IPS DF 6.9 (cell line): ENCODE measurements around the gene TSPAN18.

Experiments used
- DNase-seq: peaks from one replicate; pipeline ENCODE4 v3.0.0-alpha.2; 2013; ENCODE audit warnings: low read depth, low spot score
- H3K27ac ChIP-seq: one replicate; pipeline ENCODE4 v1.5.1; 2013; ENCODE audit warnings: low read length, control low read depth
- H3K27me3 ChIP-seq: 2 replicates; pipeline ENCODE4 v1.6.1; 2013; ENCODE audit warnings: mild to moderate bottlenecking, low read length; ENCODE audit not compliant: control insufficient read depth, insufficient read depth
- H3K36me3 ChIP-seq: 2 replicates; pipeline ENCODE4 v1.6.1; 2013; ENCODE audit warnings: low read length; ENCODE audit not compliant: control insufficient read depth, insufficient read depth
- H3K4me1 ChIP-seq: 2 replicates; pipeline ENCODE4 v1.6.1; 2013; ENCODE audit warnings: low read length; ENCODE audit not compliant: control insufficient read depth, insufficient read depth
- H3K4me3 ChIP-seq: 2 replicates; pipeline ENCODE4 v1.5.1; 2013; ENCODE audit warnings: mild to moderate bottlenecking, low read length
- H3K9me3 ChIP-seq: 2 replicates; pipeline ENCODE4 v1.6.1; 2013; ENCODE audit warnings: low read length, inconsistent platforms; ENCODE audit not compliant: control insufficient read depth, insufficient read depth
- WGBS: extraction: QIAGEN DNeasy Blood & Tissue Kit; methylation state at CpG from one replicate; pipeline ENCODE4 v1.1.7; 2013; ENCODE audit warnings: mixed read lengths, missing lambda C conversion rate; ENCODE audit not compliant: insufficient read length, insufficient coverage; 5-methylcytosine and 5-hydroxymethylcytosine counted together

TSPAN18 gene

GRCh38 chr11:44759743-44760476 is 33.1 kb downstream of the TSPAN18 start:
- no peak for DNase-seq
- WGBS: no CpG with 5 or more reads among the region's 3 CpGs

DNA sequence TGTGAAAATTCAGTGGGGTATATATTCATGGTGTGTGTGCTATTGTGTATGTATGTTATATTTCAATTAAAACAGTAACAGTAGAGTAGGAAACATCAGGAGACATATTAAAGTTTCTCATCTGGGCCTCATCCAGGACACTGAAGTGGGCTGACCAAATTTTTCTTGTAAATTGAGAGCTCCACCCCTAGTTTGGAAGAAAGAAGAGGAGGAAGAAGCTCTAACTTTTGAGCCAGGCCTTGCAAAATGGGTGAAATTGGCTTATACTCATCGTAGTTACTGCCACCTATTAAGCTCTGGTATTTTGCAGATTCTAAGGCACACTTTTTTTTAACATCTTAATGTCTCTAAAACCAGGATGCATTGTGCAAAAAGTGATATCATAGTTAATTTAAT is 33.7 kb downstream of the TSPAN18 start:
- H3K36me3 ChIP-seq: no peaks in the 10 kb centered on the region
- peaks cover 5% of the 10 kb centered on the region for H3K4me1 ChIP-seq
- no peak overlapping the region for H3K4me3 ChIP-seq
- H3K27ac ChIP-seq: no peak overlapping the region
- no peaks in the 10 kb centered on the region for H3K9me3 ChIP-seq
- no peak for DNase-seq
- peaks cover 1% of the 10 kb centered on the region; the same call in 1 of the 2 replicates for H3K27me3 ChIP-seq
- WGBS: no CpG with 5 or more reads among the region's 1 CpG

More at GRCh38 chr11:44759743-44760476, 33.1 kb downstream of the TSPAN18 start:
- Histone ChIP-seq H3K27ac (no peak overlapping the region), H3K36me3 (no peaks in the 10 kb centered on the region), H3K4me1 (peaks cover 11% of the 10 kb centered on the region), H3K9me3 (no peaks in the 10 kb centered on the region), H3K27me3 (peaks cover 1% of the 10 kb centered on the region; the same call in 1 of the 2 replicates), H3K4me3 (no peak overlapping the region)

DNA sequence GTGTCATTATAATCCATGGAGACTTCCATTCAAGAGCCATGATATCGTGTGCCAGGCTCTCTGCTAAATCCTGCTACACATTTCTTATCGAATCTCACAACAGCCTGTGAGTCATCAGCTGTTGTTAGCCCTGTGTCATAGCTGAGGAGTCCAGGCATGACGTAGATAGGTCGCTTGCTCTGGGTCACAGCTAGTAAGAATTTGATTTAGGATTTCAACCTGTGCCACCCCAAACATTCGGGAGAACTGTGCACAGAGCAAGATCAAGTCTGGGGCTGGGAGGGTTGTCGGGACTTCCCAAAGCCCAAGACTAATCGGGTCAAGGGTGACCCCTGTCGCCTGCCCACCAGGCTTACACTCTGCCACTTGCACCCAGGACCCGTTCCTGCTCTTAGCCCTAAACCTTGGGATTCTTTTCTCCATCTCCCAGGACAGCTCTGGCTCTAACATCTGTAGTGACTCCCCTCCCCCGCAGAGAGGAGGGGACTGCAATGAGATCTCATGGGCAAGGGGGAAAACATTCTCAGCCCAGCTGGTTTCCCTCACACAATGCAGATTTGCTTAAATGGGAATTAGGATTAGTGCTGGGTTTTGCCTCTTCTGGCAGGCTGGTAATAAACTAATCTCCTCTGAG is 34.3 kb downstream of the TSPAN18 start:
- Histone ChIP-seq H3K27me3 (no peaks in the 10 kb centered on the region; the same call in 1 of the 2 replicates), H3K9me3 (no peaks in the 10 kb centered on the region), H3K4me3 (no peak overlapping the region), H3K36me3 (no peaks in the 10 kb centered on the region), H3K4me1 (0 out of 2 replicates have a peak, but pooled peaks cover 2% of the 10 kb centered on the region), H3K27ac (no peak overlapping the region)
- DNase-seq: no peak
- no CpG with 5 or more reads among the region's 10 CpGs for WGBS

- 0 out of 2 replicates have a peak, but pooled peaks cover 2% of the 10 kb centered on the region for H3K4me1 ChIP-seq
- H3K27ac ChIP-seq: no peak overlapping the region
- DNase-seq: no peak
- no peak overlapping the region for H3K4me3 ChIP-seq
- H3K27me3 ChIP-seq: no peaks in the 10 kb centered on the region
- WGBS: no CpG with 5 or more reads among the region's 14 CpGs
- no peaks in the 10 kb centered on the region for H3K9me3 ChIP-seq
- H3K36me3 ChIP-seq: no peaks in the 10 kb centered on the region
Measured at GRCh38 chr11:44761551-44761961, 34.8 kb downstream of the TSPAN18 start.

DNA sequence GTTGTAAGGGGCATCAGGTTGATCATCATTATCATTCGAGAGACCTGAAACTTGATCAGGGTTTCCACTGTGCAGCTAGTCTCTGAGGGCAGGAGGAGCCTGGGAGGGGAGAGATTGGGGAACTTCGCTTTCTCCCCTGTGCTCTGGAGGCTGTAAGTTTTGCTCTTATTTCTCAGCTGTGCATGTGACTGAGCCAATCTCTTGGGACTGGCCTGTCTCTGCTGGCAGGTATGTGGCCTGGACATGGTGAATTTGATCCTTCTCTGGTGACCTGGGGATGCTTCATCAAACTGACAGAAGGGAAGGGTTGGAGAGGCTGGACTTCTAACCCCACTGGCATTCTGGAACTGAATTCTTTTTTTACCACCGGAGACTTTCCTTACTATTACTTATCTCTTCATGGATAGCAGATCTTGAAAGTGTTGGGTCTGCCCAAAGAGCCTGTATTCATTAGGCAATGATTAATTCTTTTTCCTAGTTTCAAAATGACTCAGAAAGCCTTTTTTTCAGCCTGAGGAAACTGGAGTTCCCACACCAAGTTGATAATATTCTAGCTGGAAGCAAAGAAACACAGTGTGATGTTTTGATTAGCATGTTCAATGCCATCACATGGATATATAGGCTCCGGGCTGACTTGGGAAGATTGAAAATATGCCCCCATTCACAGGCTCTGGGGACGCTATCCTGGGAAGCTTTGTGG is 36.5 kb downstream of the TSPAN18 start:
- WGBS: no CpG with 5 or more reads among the region's 5 CpGs
- Histone ChIP-seq H3K4me1 (0 out of 2 replicates have a peak, but pooled peaks cover 4% of the 10 kb centered on the region), H3K9me3 (no peaks in the 10 kb centered on the region), H3K36me3 (no peaks in the 10 kb centered on the region), H3K27ac (no peak overlapping the region), H3K27me3 (no peaks in the 10 kb centered on the region), H3K4me3 (no peak overlapping the region)
- DNase-seq: no peak

- Histone ChIP-seq H3K9me3 (no peaks in the 10 kb centered on the region), H3K27ac (no peak overlapping the region), H3K4me1 (0 out of 2 replicates have a peak, but pooled peaks cover 4% of the 10 kb centered on the region), H3K27me3 (no peaks in the 10 kb centered on the region), H3K4me3 (no peak overlapping the region), H3K36me3 (no peaks in the 10 kb centered on the region)
- WGBS: no CpG with 5 or more reads among the region's 4 CpGs
- DNase-seq: no peak
Measured at GRCh38 chr11:44764583-44764982, 37.8 kb downstream of the TSPAN18 start.

GRCh38 chr11:44765026-44765595 is 38.3 kb downstream of the TSPAN18 start:
- no CpG with 5 or more reads among the region's 8 CpGs for WGBS
- Histone ChIP-seq H3K4me3 (no peak overlapping the region), H3K4me1 (0 out of 2 replicates have a peak, but pooled peaks cover 4% of the 10 kb centered on the region), H3K27ac (no peak overlapping the region), H3K36me3 (no peaks in the 10 kb centered on the region), H3K27me3 (no peaks in the 10 kb centered on the region), H3K9me3 (no peaks in the 10 kb centered on the region)
- DNase-seq: no peak

DNA sequence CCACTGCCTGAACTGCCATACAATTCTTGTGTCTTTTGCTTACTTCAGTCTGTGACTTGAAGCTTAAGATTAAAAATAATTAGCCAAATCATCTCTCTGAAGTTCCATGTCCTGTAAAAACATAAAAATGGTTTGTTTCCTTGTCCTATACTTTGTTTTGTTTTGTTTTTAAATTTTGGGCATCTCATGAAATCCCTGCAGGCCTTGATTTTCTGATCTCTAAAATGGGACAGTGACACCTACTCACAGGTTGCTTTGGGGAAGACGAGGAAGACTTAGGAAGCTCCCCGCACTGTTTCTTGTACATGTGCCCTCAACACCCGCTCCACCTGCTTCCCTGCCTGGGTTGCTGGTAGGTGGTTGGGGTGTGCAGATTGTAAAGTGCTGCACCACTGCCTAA is 38.9 kb downstream of the TSPAN18 start:
- no peaks in the 10 kb centered on the region for H3K36me3 ChIP-seq
- no peaks in the 10 kb centered on the region for H3K27me3 ChIP-seq
- 0 out of 2 replicates have a peak, but pooled peaks cover 4% of the 10 kb centered on the region for H3K4me1 ChIP-seq
- H3K27ac ChIP-seq: no peak overlapping the region
- H3K9me3 ChIP-seq: no peaks in the 10 kb centered on the region
- no peak overlapping the region for H3K4me3 ChIP-seq
- DNase-seq: no peak
- no CpG with 5 or more reads among the region's 3 CpGs for WGBS

DNA sequence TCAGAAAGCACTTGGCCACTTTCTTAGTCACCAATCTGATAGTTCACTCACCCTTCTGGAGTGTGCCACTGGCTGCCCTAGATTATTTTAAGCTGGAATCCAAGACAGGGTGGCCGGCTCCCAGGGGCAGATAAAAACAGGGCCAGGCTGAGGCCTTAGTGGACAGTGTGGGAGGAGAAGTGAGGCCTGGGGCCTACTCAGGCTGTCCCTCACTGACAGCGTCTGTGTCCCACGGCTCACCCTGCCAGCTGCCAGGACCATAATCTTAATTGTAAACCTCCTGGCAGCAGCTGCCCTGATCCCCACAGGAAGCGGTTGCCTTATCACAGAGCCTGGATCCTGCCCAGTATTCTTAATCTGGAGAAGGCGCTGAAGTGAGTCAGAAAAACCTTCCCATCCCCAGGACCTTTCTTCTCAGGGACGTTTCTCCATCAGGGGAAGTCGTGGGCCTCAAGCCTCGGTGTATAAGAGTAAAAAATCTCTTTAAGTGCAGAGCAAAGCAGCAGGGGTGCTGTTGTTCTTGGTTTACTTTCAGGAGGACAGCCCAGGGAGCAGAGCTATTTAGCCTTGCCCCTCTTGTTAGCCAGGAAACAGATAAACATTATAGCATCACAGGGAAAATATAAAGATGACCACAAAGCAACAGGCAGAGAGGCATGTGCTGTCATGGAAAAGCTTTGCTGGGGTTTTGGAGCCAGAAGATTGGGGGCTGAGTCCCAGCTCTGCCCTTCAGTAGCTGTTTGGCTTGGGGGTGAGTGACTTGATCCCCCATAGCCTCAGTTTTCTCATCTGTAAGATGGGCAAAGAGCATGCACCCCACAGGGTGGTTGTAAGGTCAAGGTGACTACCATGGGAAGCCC is 39.6 kb downstream of the TSPAN18 start:
- no peaks in the 10 kb centered on the region for H3K27me3 ChIP-seq

More for the DNA sequence above, 39.6 kb downstream of the TSPAN18 start:
- no peak overlapping the region for H3K27ac ChIP-seq
- 0 out of 2 replicates have a peak, but pooled peaks cover 4% of the 10 kb centered on the region for H3K4me1 ChIP-seq
- no peak overlapping the region for H3K4me3 ChIP-seq
- no peaks in the 10 kb centered on the region for H3K36me3 ChIP-seq
- DNase-seq: no peak
- no peaks in the 10 kb centered on the region for H3K9me3 ChIP-seq
- no CpG with 5 or more reads among the region's 8 CpGs for WGBS
